HCT116 (cell line): ENCODE results near the gene WDR37. TPM values are rescaled to one million over a fixed set of nuclear protein-coding genes. Genes with fewer than 3 reads are reported as not detected.

Experiments
- ATAC-seq: fragments of 200-7000 bp; cut with Tn5 transposase; 2 replicates; pipeline ENCODE4 v1.9.1; 2020; ENCODE audit warnings: mild to moderate bottlenecking, moderate library complexity
- BruUV-seq: library from RNA; stranded (reverse); fragments of 400-500 nt; replicated peaks from 2 replicates; lab custom pipeline; 2021; lab: Mats Ljungman, UMichigan
- CTCF ChIA-PET: fragments of 300-600 bp; sonication (Branson Sonifier 250); formaldehyde crosslinking; loops from one replicate; lab custom pipeline; 2021; ENCODE audit warnings: antibody characterized with exemption; lab: Charles Lee
- POLR2A ChIA-PET: fragments of 300-600, 350-600 bp; sonication (Branson Sonifier 250); formaldehyde crosslinking; loops from one replicate; lab custom pipeline; 2021; ENCODE audit warnings: antibody characterized with exemption; lab: Charles Lee
- RAD21 ChIA-PET, 2 experiments: fragments of 300-600 bp; sonication (Branson Sonifier 250); formaldehyde crosslinking; loops; one replicate each; lab custom pipeline; 2023; ENCODE audit warnings: low total read pairs in 2 of 2; ENCODE audit not compliant: uncharacterized antibody in 2 of 2, unreplicated experiment in 2 of 2, low non-redundant PET in 1 of 2; lab: Charles Lee
- DNase-seq: peaks from one replicate; pipeline ENCODE4 v3.0.0-alpha.2; 2010; ENCODE audit warnings: low read depth, low spot score
- H2AFZ ChIP-seq: fragments of 200-600 bp; shearing (Covaris generic), sonication (generic); 2 replicates; pipeline ENCODE4 v1.6.1; 2017; ENCODE audit warnings: low read depth, mixed run types, mixed read lengths, antibody characterized with exemption, low read length; ENCODE audit not compliant: poor library complexity, severe bottlenecking
- H3K27ac ChIP-seq: 2 replicates; pipeline ENCODE4 v1.5.1; 2012; ENCODE audit warnings: low read depth, low read length
- H3K27me3 ChIP-seq: fragments of 200-600 bp; sonication (generic); 2 replicates; pipeline ENCODE4 v1.6.1; 2016; ENCODE audit warnings: mixed run types, low read length, mixed read lengths; ENCODE audit not compliant: insufficient read depth
- H3K36me3 ChIP-seq, 2 experiments: fragments of 200-500 bp in 1 of 2; fragments of 200-600 bp in 1 of 2; sonication (Bioruptor generic) in 1 of 2; sonication (generic) in 1 of 2; 2 replicates each; pipeline versions ENCODE4 v1.5.1 to v1.6.1; 2014 to 2016; ENCODE audit warnings: low read length in 2 of 2, inconsistent platforms in 1 of 2, mixed read lengths in 1 of 2, mixed run types in 1 of 2; ENCODE audit not compliant: insufficient read depth in 2 of 2, control insufficient read depth in 1 of 2
- H3K4me1 ChIP-seq, 2 experiments: fragments of 200-600 bp in 1 of 2; sonication (generic) in 1 of 2; 2 replicates each; pipeline versions ENCODE4 v1.5.1 to v1.6.1; 2012 to 2017; ENCODE audit warnings: low read length in 2 of 2, inconsistent platforms in 1 of 2, mild to moderate bottlenecking in 1 of 2, mixed read lengths in 1 of 2, mixed run types in 1 of 2, moderate library complexity in 1 of 2; ENCODE audit not compliant: insufficient read depth in 2 of 2, control insufficient read depth in 1 of 2
- H3K4me2 ChIP-seq: fragments of 200-600 bp; sonication (generic); 2 replicates; pipeline ENCODE4 v1.6.1; 2017; ENCODE audit warnings: mixed run types, low read length, mixed read lengths
- H3K4me3 ChIP-seq, 2 experiments: fragments of 200-600 bp in 1 of 2; sonication (generic) in 1 of 2; replicated peaks in 1 of 2; 2 replicates each; pipeline ENCODE4 v1.5.1; 2011 to 2016; ENCODE audit warnings: low read length in 2 of 2, control low read depth in 1 of 2, low read depth in 1 of 2, mild to moderate bottlenecking in 1 of 2, mixed read lengths in 1 of 2, mixed run types in 1 of 2
- H3K79me2 ChIP-seq: fragments of 200-600 bp; sonication (generic); 2 replicates; pipeline ENCODE4 v1.6.1; 2017; ENCODE audit warnings: mild to moderate bottlenecking, mixed run types, low read length, moderate library complexity, mixed read lengths; ENCODE audit not compliant: insufficient read depth
- H3K9ac ChIP-seq: fragments of 200-600 bp; sonication (generic); 2 replicates; pipeline ENCODE4 v1.6.1; 2016; ENCODE audit warnings: low read length, mixed read lengths
- H3K9me2 ChIP-seq: fragments of 200-600 bp; sonication (generic), shearing (Covaris generic); 2 replicates; pipeline ENCODE4 v1.6.1; 2017; ENCODE audit warnings: mixed run types, mild to moderate bottlenecking, moderate library complexity; ENCODE audit not compliant: insufficient read depth
- H3K9me3 ChIP-seq, 2 experiments: fragments of 200-500 bp in 1 of 2; fragments of 200-600 bp in 1 of 2; sonication (Bioruptor generic) in 1 of 2; sonication (generic) in 1 of 2; 2 replicates each; pipeline ENCODE4 v1.6.1; 2014 to 2017; ENCODE audit warnings: low read length in 2 of 2, mixed read lengths in 2 of 2, inconsistent platforms in 1 of 2, low read depth in 1 of 2, mild to moderate bottlenecking in 1 of 2, mixed run types in 1 of 2, moderate library complexity in 1 of 2; ENCODE audit not compliant: control insufficient read depth in 1 of 2, insufficient read depth in 1 of 2
- H4K20me1 ChIP-seq: fragments of 200-600 bp; sonication (generic), shearing (Covaris generic); 2 replicates; pipeline ENCODE4 v1.6.1; 2017; ENCODE audit warnings: mixed run types, mild to moderate bottlenecking, moderate library complexity; ENCODE audit not compliant: insufficient read depth
- ATF3 ChIP-seq: IDR thresholded peaks from 2 replicates; pipeline ENCODE4 v1.6.1; 2012
- CBX3 ChIP-seq: IDR thresholded peaks from 2 replicates; pipeline ENCODE4 v1.6.1; 2012; ENCODE audit warnings: low read depth
- CEBPB ChIP-seq: IDR thresholded peaks from 2 replicates; pipeline ENCODE4 v1.6.1; 2012; ENCODE audit warnings: low read depth
- EGR1 ChIP-seq: IDR thresholded peaks from 2 replicates; pipeline ENCODE4 v1.6.1; 2012; ENCODE audit warnings: low read depth
- ELF1 ChIP-seq: IDR thresholded peaks from 2 replicates; pipeline ENCODE4 v1.6.1; 2012; ENCODE audit warnings: low read depth, borderline replicate concordance
- EZH2 ChIP-seq: fragments of 200-600 bp; sonication (generic); IDR thresholded peaks from 2 replicates; pipeline ENCODE4 v1.6.1; 2017; ENCODE audit warnings: antibody characterized with exemption, mixed run types
- FOSL1 ChIP-seq: IDR thresholded peaks from 2 replicates; pipeline ENCODE4 v1.6.1; 2012; ENCODE audit warnings: low read depth
- MAX ChIP-seq: IDR thresholded peaks from 2 replicates; pipeline ENCODE4 v1.6.1; 2012
- POLR2A ChIP-seq: IDR thresholded peaks from 2 replicates; pipeline ENCODE4 v1.7.0; 2011; ENCODE audit warnings: borderline replicate concordance; ENCODE audit not compliant: insufficient read depth, insufficient read length; ENCODE audit errors: extremely low read depth
- RAD21 ChIP-seq: IDR thresholded peaks from 2 replicates; pipeline ENCODE4 v1.6.1; 2012; ENCODE audit warnings: low read depth, mild to moderate bottlenecking
- REST ChIP-seq: IDR thresholded peaks from 2 replicates; pipeline ENCODE4 v1.6.1; 2012; ENCODE audit warnings: low read depth
- SIN3A ChIP-seq: IDR thresholded peaks from 2 replicates; pipeline ENCODE4 v1.6.1; 2012; ENCODE audit warnings: low read depth
- SP1 ChIP-seq: IDR thresholded peaks from 2 replicates; pipeline ENCODE4 v1.6.1; 2012; ENCODE audit warnings: low read depth
- TCF7L2 ChIP-seq: IDR thresholded peaks from 2 replicates; pipeline ENCODE4 v1.7.0; 2011; ENCODE audit warnings: borderline replicate concordance, inconsistent platforms; ENCODE audit not compliant: insufficient read depth, insufficient read length; ENCODE audit errors: extremely low read depth
- YY1 ChIP-seq: IDR thresholded peaks from 2 replicates; pipeline ENCODE4 v1.6.1; 2011; ENCODE audit warnings: low read length, low read depth, moderate library complexity, mild to moderate bottlenecking; ENCODE audit not compliant: insufficient replicate concordance; ENCODE audit errors: extremely low read depth
- ZBTB33 ChIP-seq: IDR thresholded peaks from 2 replicates; pipeline ENCODE4 v1.6.1; 2011; ENCODE audit warnings: mild to moderate bottlenecking, low read length, moderate library complexity; ENCODE audit not compliant: insufficient replicate concordance; ENCODE audit errors: extremely low read depth
- intact Hi-C: fragments of 100-400 bp; cut with micrococcal nuclease; formaldehyde crosslinking; loops from 2 replicates; pipeline ENCODE4 v1.10.0; 2022
- total RNA-seq: library from RNA; stranded (reverse); gene quantifications from one replicate; pipeline ENCODE4 v1.2.1, GENCODE V29; 2021; ENCODE audit not compliant: unreplicated experiment

WDR37 gene
- total RNA-seq, 1 experiment from 2014 or later: 9.1 TPM

- TF ChIP-seq ZBTB33: no peak
- TF ChIP-seq CEBPB: no peak
- no peak for TF ChIP-seq POLR2A
- no peak for TF ChIP-seq SIN3A
- TF ChIP-seq ELF1: no peak
- no peak for TF ChIP-seq YY1
- TF ChIP-seq FOSL1: no peak
- TF ChIP-seq MAX: no peak
- TF ChIP-seq ATF3: no peak
These were observed 114.0 kb downstream of the WDR37 start (continued) for GRCh38 chr10:1169981-1170866.

GRCh38 chr10:1170867-1171180 is 114.6 kb downstream of the WDR37 start:
- H3K9me3 ChIP-seq: no peaks in the 10 kb centered on the region
- peaks cover 18% of the 10 kb centered on the region for H3K27me3 ChIP-seq
- ATAC-seq (no peak), DNase-seq (no peak)
- POLR2A ChIA-PET: no interaction called here
- no peaks in the 10 kb centered on the region for H3K4me1 ChIP-seq
- no peak overlapping the region for H3K9ac ChIP-seq
- H2AFZ ChIP-seq: no peak overlapping the region
- RAD21 ChIA-PET: no interaction called here
- intact Hi-C loops: no loop called here
- H3K36me3 ChIP-seq: no peaks in the 10 kb centered on the region
- no TSS peak for BruUV-seq
- no peak overlapping the region for H3K27ac ChIP-seq
- no peaks in the 10 kb centered on the region for H3K9me2 ChIP-seq
- no peak overlapping the region for H3K4me3 ChIP-seq
- H4K20me1 ChIP-seq: no peaks in the 10 kb centered on the region
- no peaks in the 10 kb centered on the region for H3K79me2 ChIP-seq
- no peak overlapping the region for H3K4me2 ChIP-seq
- CTCF ChIA-PET: no interaction called here
- no peak for TF ChIP-seq REST
- TF ChIP-seq TCF7L2: no peak
- no peak for TF ChIP-seq FOSL1
- no peak for TF ChIP-seq EGR1
- TF ChIP-seq RAD21: no peak
- TF ChIP-seq CEBPB: no peak
- no peak for TF ChIP-seq CBX3
- TF ChIP-seq MAX: no peak
- no peak for TF ChIP-seq YY1
- no peak for TF ChIP-seq SP1
- TF ChIP-seq SIN3A: no peak
- no peak for TF ChIP-seq EZH2
